Esophagus squamous epithelium (tissue), 4 donors: ENCODE measurements around the gene ZC3H7B.

Experiments
- POLR2A ChIP-seq, 4 donors: fragments of 450-650 bp; IDR thresholded peaks; one replicate each; pipeline ENCODE4 v1.6.1; 2017; ENCODE audit warnings: antibody characterized with exemption in 4 of 4, mild to moderate bottlenecking in 4 of 4, moderate library complexity in 3 of 4
- TF ChIP-seq, protein P1 (sequence below), 6 experiments: fragments of 450-650 bp in 4 of 6; fragments of 200-600 bp in 2 of 6; sonication (generic) in 2 of 6; IDR thresholded peaks; one replicate each; pipeline ENCODE4 v1.5.1; 2016 to 2019; ENCODE audit warnings: antibody characterized with exemption in 6 of 6, mild to moderate bottlenecking in 4 of 6, moderate library complexity in 4 of 6

DNA sequence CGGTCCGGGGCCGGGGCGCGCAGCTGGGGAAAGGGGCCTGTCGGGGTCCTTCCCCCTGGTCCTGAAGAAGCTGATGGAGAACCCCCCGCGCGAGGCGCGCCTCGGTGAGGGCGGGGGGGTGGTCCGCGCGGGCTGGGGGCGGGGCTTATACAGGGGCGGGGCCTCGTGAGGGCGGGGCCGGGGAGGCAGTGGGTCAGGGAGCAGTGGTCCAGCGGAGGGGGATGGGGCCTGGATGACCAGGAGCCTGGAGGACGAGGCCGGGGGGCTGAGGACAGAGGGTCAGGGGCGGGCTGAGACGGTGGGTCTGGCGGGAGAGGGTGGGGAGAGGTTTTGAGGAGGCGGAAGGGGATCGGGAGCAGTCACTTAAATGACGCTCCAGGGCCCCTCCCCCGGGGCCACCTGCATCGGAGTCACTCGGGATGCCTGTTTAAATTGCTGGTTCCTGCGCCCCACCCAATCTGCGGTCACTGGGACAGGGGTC lies 80.8 kb downstream of the ZC3H7B start:
- TF ChIP-seq, protein P1, sequence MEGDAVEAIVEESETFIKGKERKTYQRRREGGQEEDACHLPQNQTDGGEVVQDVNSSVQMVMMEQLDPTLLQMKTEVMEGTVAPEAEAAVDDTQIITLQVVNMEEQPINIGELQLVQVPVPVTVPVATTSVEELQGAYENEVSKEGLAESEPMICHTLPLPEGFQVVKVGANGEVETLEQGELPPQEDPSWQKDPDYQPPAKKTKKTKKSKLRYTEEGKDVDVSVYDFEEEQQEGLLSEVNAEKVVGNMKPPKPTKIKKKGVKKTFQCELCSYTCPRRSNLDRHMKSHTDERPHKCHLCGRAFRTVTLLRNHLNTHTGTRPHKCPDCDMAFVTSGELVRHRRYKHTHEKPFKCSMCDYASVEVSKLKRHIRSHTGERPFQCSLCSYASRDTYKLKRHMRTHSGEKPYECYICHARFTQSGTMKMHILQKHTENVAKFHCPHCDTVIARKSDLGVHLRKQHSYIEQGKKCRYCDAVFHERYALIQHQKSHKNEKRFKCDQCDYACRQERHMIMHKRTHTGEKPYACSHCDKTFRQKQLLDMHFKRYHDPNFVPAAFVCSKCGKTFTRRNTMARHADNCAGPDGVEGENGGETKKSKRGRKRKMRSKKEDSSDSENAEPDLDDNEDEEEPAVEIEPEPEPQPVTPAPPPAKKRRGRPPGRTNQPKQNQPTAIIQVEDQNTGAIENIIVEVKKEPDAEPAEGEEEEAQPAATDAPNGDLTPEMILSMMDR (IDR thresholded peaks at IDR 0.05), result no peak
- TF ChIP-seq POLR2A (IDR thresholded peaks at IDR 0.05), result no peak
